Glomerular visceral epithelial cell (primary cell): ENCODE measurements around the gene SEZ6.

Experiments
- DNase-seq: peaks from one replicate; pipeline ENCODE4 v3.0.0-alpha.2; 2016; ENCODE audit errors: extremely low spot score

SEZ6 gene

DNA sequence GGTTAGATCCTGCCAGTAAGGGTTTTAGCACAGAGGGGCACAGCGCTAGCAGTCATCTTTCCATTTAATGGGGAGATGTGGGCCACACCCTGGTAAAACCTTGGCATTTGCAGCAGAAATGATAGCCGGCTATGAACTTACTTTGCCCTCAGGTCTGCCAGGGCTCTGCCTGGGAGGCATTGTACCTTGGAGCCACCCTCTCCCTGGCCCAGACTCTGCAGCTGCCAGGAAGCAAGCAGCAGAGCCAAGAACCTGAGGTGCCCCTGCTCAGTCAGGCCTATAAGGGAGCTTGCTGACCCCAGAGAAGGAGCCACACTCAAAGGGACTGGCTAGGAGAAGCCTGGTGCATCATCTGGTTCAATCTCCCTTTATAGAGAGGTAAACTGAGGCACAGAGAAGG lies 30.8 kb downstream of the SEZ6 start:
- no peak for DNase-seq

DNA sequence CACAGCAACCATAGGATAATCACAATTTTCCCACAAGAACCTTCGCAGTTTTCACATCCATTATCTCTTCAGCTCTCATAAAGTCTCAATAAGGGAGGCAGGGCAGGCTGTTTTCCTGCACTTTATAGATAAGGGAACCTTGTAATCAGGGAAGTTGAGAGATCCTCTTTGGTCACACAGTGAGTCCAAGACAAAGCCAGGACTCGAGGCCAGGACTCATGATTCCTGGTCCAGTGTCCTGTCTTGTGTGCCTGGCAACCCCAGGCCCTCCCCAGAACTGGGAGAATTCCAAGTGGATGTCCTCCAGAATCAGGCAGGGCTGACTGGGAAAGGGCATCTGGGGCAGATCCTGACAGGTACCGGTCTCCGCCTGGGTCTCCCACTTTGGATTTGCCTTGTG lies 31.4 kb downstream of the SEZ6 start:
- no peak for DNase-seq

DNA sequence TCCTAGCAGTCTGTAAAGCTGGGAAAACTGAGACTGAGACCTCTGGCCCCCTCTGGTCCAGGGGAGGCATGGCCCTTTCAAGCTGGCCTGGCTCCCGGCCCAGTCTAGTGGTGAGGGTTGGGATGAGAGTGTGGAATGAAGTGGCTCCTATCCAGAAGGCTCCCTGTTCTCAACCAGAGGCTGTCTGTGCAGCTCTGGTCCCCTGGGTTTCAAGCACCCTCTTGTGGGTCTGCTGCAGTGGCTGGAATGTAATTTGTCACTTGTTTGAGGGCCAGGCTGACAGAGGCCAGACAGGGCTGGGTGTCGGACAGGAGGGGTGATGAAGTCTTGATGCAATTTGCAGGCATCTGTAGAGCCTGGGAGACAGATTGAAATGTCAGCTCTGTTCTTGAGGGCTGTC lies 32.4 kb downstream of the SEZ6 start:
- peak; percentile 34 for DNase-seq

DNA sequence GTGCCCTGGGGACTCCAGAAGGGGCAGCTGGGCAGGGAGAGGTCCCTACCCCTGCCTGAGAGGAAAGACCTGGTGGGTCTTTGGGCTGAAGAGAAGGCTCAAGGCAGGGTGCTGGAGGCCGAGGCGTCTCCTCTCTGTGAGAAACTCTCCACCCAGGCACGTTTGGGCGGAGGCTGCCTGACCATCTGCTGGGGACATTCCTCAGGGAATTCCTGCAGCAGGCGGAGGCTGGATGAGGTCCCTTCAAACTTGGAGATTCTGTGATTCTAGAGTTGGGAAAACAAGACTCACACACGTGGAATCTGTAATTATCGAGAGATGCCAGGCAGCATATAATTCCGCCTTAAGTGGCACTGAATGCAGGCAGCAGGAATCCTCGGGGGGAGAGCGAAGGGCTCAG lies 33.4 kb downstream of the SEZ6 start:
- no peak for DNase-seq

DNA sequence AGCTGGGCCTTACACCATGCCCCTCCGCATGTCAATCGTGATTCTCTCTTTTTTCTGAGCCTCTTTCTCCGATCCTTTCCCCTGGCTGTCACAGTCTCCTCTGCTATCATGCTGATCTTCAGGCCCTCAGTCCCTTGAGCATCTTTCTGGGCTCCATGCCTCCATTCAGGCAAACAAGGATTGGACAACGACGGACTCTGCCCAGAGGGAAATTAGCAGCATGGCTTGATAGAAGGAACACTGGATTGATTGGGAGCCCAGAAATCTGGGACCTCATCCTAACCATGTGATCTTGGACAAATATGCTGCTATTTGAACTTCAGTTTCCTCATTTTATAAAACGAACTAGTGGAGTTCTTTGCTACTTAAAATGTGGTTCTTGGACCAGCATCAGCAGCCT lies 35.0 kb downstream of the SEZ6 start:
- no peak for DNase-seq

GRCh38 chr17:28969706-28970393 lies 36.0 kb downstream of the SEZ6 start:
- DNase-seq = no peak

GRCh38 chr17:28968914-28969295 lies 36.9 kb downstream of the SEZ6 start:
- no peak for DNase-seq

DNA sequence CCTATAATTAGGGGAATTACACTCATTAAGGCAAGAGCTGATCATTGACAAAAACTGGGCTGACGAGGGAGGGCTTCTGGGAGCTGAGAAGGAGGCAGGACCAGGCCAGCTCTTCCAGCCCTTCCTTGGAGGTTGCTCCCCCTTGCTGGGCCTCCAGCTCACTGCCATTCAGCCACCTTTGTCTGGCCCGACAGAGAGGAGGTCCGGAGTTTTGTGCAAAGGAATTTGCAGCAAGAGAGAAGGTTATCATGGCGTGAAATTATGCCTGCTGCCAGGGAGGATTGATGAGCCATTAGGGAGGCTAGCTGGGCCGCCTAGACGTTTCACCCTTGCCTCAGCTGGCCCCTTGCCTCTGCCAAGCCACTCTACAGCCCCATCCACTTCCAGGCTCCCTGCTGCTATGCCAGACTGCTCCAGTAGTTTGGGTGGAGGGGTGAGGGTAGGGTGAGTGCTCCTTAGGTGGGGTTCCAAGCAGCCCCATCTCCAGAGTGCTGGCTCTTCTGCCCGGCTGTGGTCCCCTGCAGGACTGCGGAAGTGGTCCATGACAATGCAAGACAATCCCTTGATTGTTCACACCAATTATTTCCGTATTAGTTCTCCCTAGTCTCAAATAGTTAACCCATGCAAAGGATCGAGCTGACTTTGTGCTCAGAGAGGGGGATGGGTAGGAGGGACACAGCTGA lies 37.5 kb downstream of the SEZ6 start:
- DNase-seq = no peak

DNA sequence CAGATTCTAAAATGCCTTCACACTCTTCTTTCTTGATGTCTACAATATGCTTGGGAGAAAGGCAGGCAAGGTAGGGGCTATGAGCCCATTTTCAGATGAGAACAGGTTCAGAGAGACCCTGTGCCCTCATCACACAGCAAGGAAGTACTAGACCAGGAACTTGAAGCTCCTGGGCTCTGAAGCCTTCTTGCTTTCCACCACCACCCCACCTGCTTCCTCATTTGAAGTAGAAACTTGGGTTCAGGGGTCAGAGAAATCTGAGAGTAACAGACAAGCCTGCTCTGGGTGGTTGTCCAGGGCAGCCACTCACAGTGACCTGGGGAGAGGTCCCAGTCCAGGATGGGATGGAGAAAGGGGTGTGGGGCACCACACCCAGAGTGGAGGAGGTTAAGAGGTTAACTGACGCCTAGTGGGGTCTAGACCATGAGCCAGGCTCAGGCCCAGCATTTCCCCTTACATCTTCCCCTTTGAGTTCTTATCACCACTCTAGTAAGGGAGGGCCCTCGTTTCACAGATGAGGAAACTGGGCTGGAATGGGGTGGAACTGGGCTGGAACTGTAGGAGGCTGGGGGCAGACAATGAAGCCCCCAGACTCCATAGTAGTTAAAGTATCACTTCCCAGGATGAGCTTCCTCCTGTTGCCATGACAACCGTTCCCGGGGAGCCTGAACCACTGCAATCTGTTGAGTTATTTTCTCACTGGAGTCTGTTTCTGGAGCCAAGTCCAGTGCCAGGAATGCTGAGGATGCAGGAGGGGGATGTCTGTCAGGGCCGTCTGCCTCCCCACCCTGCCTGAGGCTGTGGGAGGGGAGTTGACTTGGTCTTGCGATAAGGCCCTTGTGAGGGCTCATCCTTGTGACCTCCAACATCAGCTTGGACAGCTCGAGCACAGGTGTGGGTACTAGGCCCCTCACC lies 38.4 kb downstream of the SEZ6 start:
- DNase-seq = no peak

- no peak for DNase-seq
Measured at GRCh38 chr17:28963841-28964240, 42.0 kb downstream of the SEZ6 start.

GRCh38 chr17:28963055-28963611 lies 42.7 kb downstream of the SEZ6 start:
- no peak for DNase-seq

GRCh38 chr17:28961391-28961790 lies 44.4 kb downstream of the SEZ6 start:
- no peak for DNase-seq

DNA sequence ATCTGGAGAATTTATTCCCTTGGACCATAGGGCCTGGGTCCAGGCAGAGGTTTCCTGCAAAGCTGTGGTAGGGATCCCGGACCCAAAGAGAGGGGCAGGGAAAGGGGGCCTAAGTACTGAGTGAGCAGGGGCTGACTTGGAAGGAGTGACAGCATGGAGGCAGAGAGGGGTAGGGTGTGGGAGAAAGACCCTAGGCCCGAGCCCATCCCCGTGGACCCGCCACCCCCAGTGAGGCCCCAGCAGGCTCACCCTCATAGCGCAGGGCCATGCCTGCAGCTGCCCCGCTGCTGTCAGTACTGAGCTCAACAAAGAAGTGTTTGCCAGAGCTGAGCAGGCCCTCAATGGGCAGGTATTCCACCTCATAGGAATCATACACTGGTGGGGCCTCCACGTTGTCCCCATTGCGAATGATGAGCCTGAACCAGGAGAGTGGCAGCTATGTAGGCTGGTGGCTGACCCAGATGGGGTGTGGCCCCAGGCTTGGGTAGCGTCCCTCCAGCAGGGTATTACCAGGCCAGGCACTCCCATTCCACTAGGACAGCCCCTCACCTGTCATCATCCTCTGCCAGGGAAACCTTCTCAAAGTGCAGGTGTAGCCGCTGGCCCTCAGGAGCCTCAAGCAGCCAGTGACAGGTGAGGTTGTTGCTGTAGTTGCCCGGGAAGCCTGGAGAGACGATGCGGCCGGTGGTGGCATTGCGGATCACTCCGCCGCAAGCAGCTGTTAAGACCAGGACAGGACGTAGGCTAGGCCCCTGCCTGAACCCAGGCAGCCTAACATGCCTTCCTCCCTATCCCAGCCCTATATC lies 45.4 kb downstream of the SEZ6 start:
- DNase-seq = no peak

GRCh38 chr17:28959471-28959871 lies 46.4 kb downstream of the SEZ6 start:
- DNase-seq = no peak

- no peak for DNase-seq
Measured at GRCh38 chr17:28958820-28959455, 46.9 kb downstream of the SEZ6 start.

GRCh38 chr17:28957992-28958355 lies 47.9 kb downstream of the SEZ6 start:
- DNase-seq = no peak

GRCh38 chr17:28957277-28957991 lies 48.4 kb downstream of the SEZ6 start:
- no peak for DNase-seq

- DNase-seq = no peak
Measured at GRCh38 chr17:28956861-28957260, 49.0 kb downstream of the SEZ6 start.

GRCh38 chr17:28956112-28956511 lies 49.7 kb downstream of the SEZ6 start:
- no peak for DNase-seq

- no peak for DNase-seq
Measured at GRCh38 chr17:28955408-28955807, 50.4 kb downstream of the SEZ6 start.
